ENCODE results near the gene PPP3CA.
A peak's percentile ranks its signal among the peaks of the same experiment; 100 is the strongest.
"Not testable (repeated sequence)": the region's sequence is repeated elsewhere in the genome, so short reads cannot be mapped to it uniquely, and the experiment has no call there.

PPP3CA gene

GRCh38 chr4:101254776-101255175 is 92.5 kb downstream of the PPP3CA start:
- no peak for DNase-seq (ENCODE audit: low read depth)

GRCh38 chr4:101253121-101253520 is 94.2 kb downstream of the PPP3CA start:
- no peak for DNase-seq (ENCODE audit: low read depth)

- no peak for DNase-seq (ENCODE audit: low read depth)
Measured at GRCh38 chr4:101252721-101253120, 94.6 kb downstream of the PPP3CA start.

- no peak for DNase-seq (ENCODE audit: low read depth)
Measured at GRCh38 chr4:101251261-101251660, 96.1 kb downstream of the PPP3CA start.

GRCh38 chr4:101244349-101244748 is 103.0 kb downstream of the PPP3CA start:
- no peak for DNase-seq (ENCODE audit: low read depth)

GRCh38 chr4:101242441-101242840 is 104.9 kb downstream of the PPP3CA start:
- no peak for DNase-seq (ENCODE audit: low read depth)

GRCh38 chr4:101240099-101240498 is 107.2 kb downstream of the PPP3CA start:
- no peak for DNase-seq (ENCODE audit: low read depth)

GRCh38 chr4:101239665-101240064 is 107.7 kb downstream of the PPP3CA start:
- DNase-seq (ENCODE audit: low read depth), result no peak

- no peak for DNase-seq (ENCODE audit: low read depth)
Measured at GRCh38 chr4:101238706-101239105, 108.6 kb downstream of the PPP3CA start.

- no peak for DNase-seq (ENCODE audit: low read depth)
Measured at GRCh38 chr4:101237773-101238172, 109.6 kb downstream of the PPP3CA start.

GRCh38 chr4:101236097-101236496 is 111.2 kb downstream of the PPP3CA start:
- DNase-seq (ENCODE audit: low read depth), result no peak

GRCh38 chr4:101234141-101234540 is 113.2 kb downstream of the PPP3CA start:
- DNase-seq (ENCODE audit: low read depth), result not testable (repeated sequence)

- DNase-seq (ENCODE audit: low read depth), result peak; percentile 58
Measured at GRCh38 chr4:101232074-101232776, 115.1 kb downstream of the PPP3CA start.

GRCh38 chr4:101230801-101231426 is 116.4 kb downstream of the PPP3CA start:
- no peak for DNase-seq (ENCODE audit: low read depth)

GRCh38 chr4:101229116-101229515 is 118.2 kb downstream of the PPP3CA start:
- DNase-seq (ENCODE audit: low read depth), result no peak

GRCh38 chr4:101227715-101228114 is 119.6 kb downstream of the PPP3CA start:
- no peak for DNase-seq (ENCODE audit: low read depth)

- DNase-seq (ENCODE audit: low read depth), result no peak
Measured at GRCh38 chr4:101224358-101225218, 122.7 kb downstream of the PPP3CA start.

- no peak for DNase-seq (ENCODE audit: low read depth)
Measured at GRCh38 chr4:101222156-101222845, 125.0 kb downstream of the PPP3CA start.

- DNase-seq (ENCODE audit: low read depth), result no peak
Measured at GRCh38 chr4:101221294-101221693, 126.0 kb downstream of the PPP3CA start.

GRCh38 chr4:101218894-101219293 is 128.4 kb downstream of the PPP3CA start:
- DNase-seq (ENCODE audit: low read depth), result no peak

- DNase-seq (ENCODE audit: low read depth), result no peak
Measured at GRCh38 chr4:101218346-101218745, 129.0 kb downstream of the PPP3CA start.

- DNase-seq (ENCODE audit: low read depth), result no peak
Measured at GRCh38 chr4:101217353-101218031, 129.8 kb downstream of the PPP3CA start.

Data from HS-27A (cell line).